Stimulated activated memory B cell treated with anti-CD40 and anti-IgM and Interleukin-4, amounts not matched to agents 10 μg/mL and 1 μg/mL and 100 μg/mL, for 72 hours (primary cell): Measurements from ENCODE around the gene KCTD6.
"Not testable (repeated sequence)": the region's sequence is repeated elsewhere in the genome, so short reads cannot be mapped to it uniquely, and the experiment has no call there.

Experiments used
- ATAC-seq: fragments of 150-1000 bp; cut with Tn5 transposase; 2 replicates; pipeline ENCODE4 v1.10.0; 2021
- H3K27ac Mint-ChIP-seq: one replicate; pipeline ENCODE4 v1.8.0; 2022; ENCODE audit warnings: mild to moderate bottlenecking, mixed read lengths
- H3K27me3 Mint-ChIP-seq: one replicate; pipeline ENCODE4 v1.8.0; 2022; ENCODE audit warnings: mixed read lengths
- H3K36me3 Mint-ChIP-seq: one replicate; pipeline ENCODE4 v1.8.0; 2022; ENCODE audit warnings: mixed read lengths
- H3K4me1 Mint-ChIP-seq: one replicate; pipeline ENCODE4 v1.8.0; 2022; ENCODE audit warnings: mixed read lengths
- H3K4me3 Mint-ChIP-seq: one replicate; pipeline ENCODE4 v1.8.0; 2022; ENCODE audit warnings: mild to moderate bottlenecking, moderate library complexity, mixed read lengths
- H3K9me3 Mint-ChIP-seq: one replicate; pipeline ENCODE4 v1.8.0; 2022; ENCODE audit warnings: mixed read lengths

Gene KCTD6

GRCh38 chr3:58502872-58503271 lies 11.0 kb downstream of the KCTD6 start:
- H3K27me3 Mint-ChIP-seq, result no peaks in the 10 kb centered on the region
- no peaks in the 10 kb centered on the region for H3K9me3 Mint-ChIP-seq

GRCh38 chr3:58507356-58508078 lies 15.6 kb downstream of the KCTD6 start:
- Mint-ChIP-seq H3K36me3 (no peaks in the 10 kb centered on the region), H3K9me3 (no peaks in the 10 kb centered on the region), H3K4me1 (no peaks in the 10 kb centered on the region), H3K27me3 (no peaks in the 10 kb centered on the region), H3K4me3 (no peak overlapping the region), H3K27ac (no peak overlapping the region)
- no peak for ATAC-seq

More at GRCh38 chr3:58502872-58503271, 11.0 kb downstream of the KCTD6 start:
- no peak overlapping the region for H3K27ac Mint-ChIP-seq
- H3K4me1 Mint-ChIP-seq, result peaks cover 12% of the 10 kb centered on the region
- no peak for ATAC-seq
- no peak overlapping the region for H3K4me3 Mint-ChIP-seq
- peaks cover 23% of the 10 kb centered on the region for H3K36me3 Mint-ChIP-seq

- H3K4me1 Mint-ChIP-seq, result no peaks in the 10 kb centered on the region
- no peaks in the 10 kb centered on the region for H3K27me3 Mint-ChIP-seq
- ATAC-seq, result no peak
- H3K9me3 Mint-ChIP-seq, result no peaks in the 10 kb centered on the region
- H3K27ac Mint-ChIP-seq, result no peak overlapping the region
- no peaks in the 10 kb centered on the region for H3K36me3 Mint-ChIP-seq
- no peak overlapping the region for H3K4me3 Mint-ChIP-seq
These were observed 16.5 kb downstream of the KCTD6 start for GRCh38 chr3:58508437-58508836.

- ATAC-seq, result no peak
- Mint-ChIP-seq H3K36me3 (no peaks in the 10 kb centered on the region), H3K9me3 (no peaks in the 10 kb centered on the region), H3K27me3 (no peaks in the 10 kb centered on the region), H3K4me3 (no peak overlapping the region), H3K4me1 (no peaks in the 10 kb centered on the region), H3K27ac (no peak overlapping the region)
These were observed 22.5 kb downstream of the KCTD6 start for GRCh38 chr3:58514405-58514804.

GRCh38 chr3:58518291-58518789 lies 26.4 kb downstream of the KCTD6 start:
- H3K27ac Mint-ChIP-seq, result no peak overlapping the region

GRCh38 chr3:58519668-58520402 lies 27.9 kb downstream of the KCTD6 start:
- no peak for ATAC-seq
- no peaks in the 10 kb centered on the region for H3K36me3 Mint-ChIP-seq
- no peak overlapping the region for H3K27ac Mint-ChIP-seq
- H3K9me3 Mint-ChIP-seq, result no peaks in the 10 kb centered on the region
- no peaks in the 10 kb centered on the region for H3K27me3 Mint-ChIP-seq
- no peaks in the 10 kb centered on the region for H3K4me1 Mint-ChIP-seq
- H3K4me3 Mint-ChIP-seq, result no peak overlapping the region

More at GRCh38 chr3:58518291-58518789, 26.4 kb downstream of the KCTD6 start:
- no peaks in the 10 kb centered on the region for H3K4me1 Mint-ChIP-seq
- no peaks in the 10 kb centered on the region for H3K36me3 Mint-ChIP-seq
- H3K9me3 Mint-ChIP-seq, result no peaks in the 10 kb centered on the region
- H3K4me3 Mint-ChIP-seq, result no peak overlapping the region
- H3K27me3 Mint-ChIP-seq, result no peaks in the 10 kb centered on the region
- ATAC-seq, result no peak

- H3K4me3 Mint-ChIP-seq, result no peak overlapping the region
- H3K36me3 Mint-ChIP-seq, result no peaks in the 10 kb centered on the region
- ATAC-seq, result no peak
- H3K4me1 Mint-ChIP-seq, result no peaks in the 10 kb centered on the region
- no peak overlapping the region for H3K27ac Mint-ChIP-seq
- no peaks in the 10 kb centered on the region for H3K9me3 Mint-ChIP-seq
- H3K27me3 Mint-ChIP-seq, result no peaks in the 10 kb centered on the region
These were observed 28.8 kb downstream of the KCTD6 start for GRCh38 chr3:58520403-58521335.

GRCh38 chr3:58521336-58521670 lies 29.4 kb downstream of the KCTD6 start:
- no peak for ATAC-seq
- no peak overlapping the region for H3K27ac Mint-ChIP-seq
- H3K9me3 Mint-ChIP-seq, result no peaks in the 10 kb centered on the region
- H3K36me3 Mint-ChIP-seq, result no peaks in the 10 kb centered on the region
- no peak overlapping the region for H3K4me3 Mint-ChIP-seq
- H3K27me3 Mint-ChIP-seq, result no peaks in the 10 kb centered on the region
- H3K4me1 Mint-ChIP-seq, result no peaks in the 10 kb centered on the region

- ATAC-seq, result no peak
- H3K4me3 Mint-ChIP-seq, result no peak overlapping the region
- no peak overlapping the region for H3K27ac Mint-ChIP-seq
- H3K36me3 Mint-ChIP-seq, result no peaks in the 10 kb centered on the region
- no peaks in the 10 kb centered on the region for H3K9me3 Mint-ChIP-seq
- no peaks in the 10 kb centered on the region for H3K27me3 Mint-ChIP-seq
- H3K4me1 Mint-ChIP-seq, result no peaks in the 10 kb centered on the region
These were observed 30.2 kb downstream of the KCTD6 start for GRCh38 chr3:58521917-58522631.

GRCh38 chr3:58522759-58523425 lies 31.0 kb downstream of the KCTD6 start:
- no peaks in the 10 kb centered on the region for H3K36me3 Mint-ChIP-seq
- no peaks in the 10 kb centered on the region for H3K9me3 Mint-ChIP-seq
- no peaks in the 10 kb centered on the region for H3K4me1 Mint-ChIP-seq
- H3K27ac Mint-ChIP-seq, result no peak overlapping the region
- ATAC-seq, result no peak
- H3K4me3 Mint-ChIP-seq, result no peak overlapping the region
- H3K27me3 Mint-ChIP-seq, result no peaks in the 10 kb centered on the region

- H3K4me1 Mint-ChIP-seq, result no peaks in the 10 kb centered on the region
- no peak overlapping the region for H3K4me3 Mint-ChIP-seq
- H3K27ac Mint-ChIP-seq, result no peak overlapping the region
- H3K9me3 Mint-ChIP-seq, result no peaks in the 10 kb centered on the region
- no peaks in the 10 kb centered on the region for H3K27me3 Mint-ChIP-seq
- no peak for ATAC-seq
- no peaks in the 10 kb centered on the region for H3K36me3 Mint-ChIP-seq
These were observed 32.5 kb downstream of the KCTD6 start for GRCh38 chr3:58524326-58524888.

GRCh38 chr3:58526515-58526957 lies 34.6 kb downstream of the KCTD6 start:
- Mint-ChIP-seq H3K4me3 (no peak overlapping the region), H3K36me3 (no peaks in the 10 kb centered on the region), H3K27ac (no peak overlapping the region), H3K27me3 (no peaks in the 10 kb centered on the region), H3K4me1 (no peaks in the 10 kb centered on the region), H3K9me3 (no peaks in the 10 kb centered on the region)
- ATAC-seq, result no peak

GRCh38 chr3:58527440-58527839 lies 35.5 kb downstream of the KCTD6 start:
- not testable (repeated sequence) for H3K4me1 Mint-ChIP-seq

GRCh38 chr3:58528629-58529028 lies 36.7 kb downstream of the KCTD6 start:
- Mint-ChIP-seq H3K36me3 (no peaks in the 10 kb centered on the region), H3K27me3 (no peaks in the 10 kb centered on the region)
- ATAC-seq, result no peak

More at GRCh38 chr3:58527440-58527839, 35.5 kb downstream of the KCTD6 start:
- ATAC-seq, H3K9me3 Mint-ChIP-seq, H3K36me3 Mint-ChIP-seq, H3K27me3 Mint-ChIP-seq, H3K4me3 Mint-ChIP-seq, H3K27ac Mint-ChIP-seq: not testable (repeated sequence)

More at GRCh38 chr3:58528629-58529028, 36.7 kb downstream of the KCTD6 start:
- Mint-ChIP-seq H3K9me3 (no peaks in the 10 kb centered on the region), H3K4me3 (no peak overlapping the region), H3K4me1 (peaks cover 12% of the 10 kb centered on the region), H3K27ac (no peak overlapping the region)
